GM19193 (cell line): ENCODE measurements around the gene ZIC4.

ENCODE experiments used
- POLR2A ChIP-seq: IDR thresholded peaks from 4 replicates; pipeline ENCODE4 v1.6.1; 2011; ENCODE audit not compliant: insufficient read depth, insufficient read length; ENCODE audit errors: extremely low read depth

The ZIC4 gene

DNA sequence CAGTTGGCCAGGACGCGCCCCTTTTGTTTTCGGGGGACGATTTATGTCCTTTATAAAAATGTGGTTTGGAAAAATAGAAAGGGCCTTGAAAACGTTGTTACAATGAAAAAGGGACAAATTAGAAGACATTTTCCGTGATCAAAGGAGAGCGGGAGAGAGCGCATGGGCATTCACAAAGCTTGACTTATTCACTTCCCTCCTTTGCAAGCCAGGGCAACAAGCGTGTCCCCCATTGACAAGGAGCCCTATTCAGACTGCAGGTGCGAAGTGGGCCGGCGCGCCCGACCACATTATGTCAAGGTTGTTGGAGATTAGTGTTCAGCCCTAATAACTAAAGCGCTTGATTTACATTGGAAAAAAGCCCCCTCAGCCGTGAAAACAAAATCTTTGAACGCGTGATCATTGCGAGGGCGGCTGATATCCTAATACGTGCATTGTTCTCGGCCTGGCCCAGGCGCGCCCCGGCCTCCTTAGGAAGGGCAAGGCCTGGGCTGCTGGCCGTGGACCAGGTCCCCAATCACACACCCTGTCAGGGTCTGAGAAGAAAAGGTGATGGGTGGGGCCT, 25.9 kb downstream of the ZIC4 start:
- no peak for TF ChIP-seq POLR2A

DNA sequence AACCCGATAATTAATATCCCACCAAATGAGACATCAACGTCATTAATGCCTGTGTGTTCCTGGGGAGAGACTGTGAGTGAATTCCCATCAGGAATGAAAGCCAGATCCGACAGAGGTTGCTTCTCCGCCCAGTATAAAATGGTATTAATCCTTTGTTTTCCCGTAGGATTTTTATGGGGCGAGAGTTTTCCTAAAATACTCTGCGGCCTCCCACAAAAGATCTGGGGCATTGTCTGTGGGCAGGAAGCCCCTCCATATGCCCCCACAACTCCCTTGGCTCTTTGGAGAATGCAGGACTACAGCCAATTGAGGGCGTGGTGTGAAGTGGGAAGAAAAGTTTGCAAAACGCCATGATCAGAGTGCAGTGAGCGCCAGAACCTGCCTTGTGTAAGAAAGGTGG, 26.7 kb downstream of the ZIC4 start:
- no peak for TF ChIP-seq POLR2A

DNA sequence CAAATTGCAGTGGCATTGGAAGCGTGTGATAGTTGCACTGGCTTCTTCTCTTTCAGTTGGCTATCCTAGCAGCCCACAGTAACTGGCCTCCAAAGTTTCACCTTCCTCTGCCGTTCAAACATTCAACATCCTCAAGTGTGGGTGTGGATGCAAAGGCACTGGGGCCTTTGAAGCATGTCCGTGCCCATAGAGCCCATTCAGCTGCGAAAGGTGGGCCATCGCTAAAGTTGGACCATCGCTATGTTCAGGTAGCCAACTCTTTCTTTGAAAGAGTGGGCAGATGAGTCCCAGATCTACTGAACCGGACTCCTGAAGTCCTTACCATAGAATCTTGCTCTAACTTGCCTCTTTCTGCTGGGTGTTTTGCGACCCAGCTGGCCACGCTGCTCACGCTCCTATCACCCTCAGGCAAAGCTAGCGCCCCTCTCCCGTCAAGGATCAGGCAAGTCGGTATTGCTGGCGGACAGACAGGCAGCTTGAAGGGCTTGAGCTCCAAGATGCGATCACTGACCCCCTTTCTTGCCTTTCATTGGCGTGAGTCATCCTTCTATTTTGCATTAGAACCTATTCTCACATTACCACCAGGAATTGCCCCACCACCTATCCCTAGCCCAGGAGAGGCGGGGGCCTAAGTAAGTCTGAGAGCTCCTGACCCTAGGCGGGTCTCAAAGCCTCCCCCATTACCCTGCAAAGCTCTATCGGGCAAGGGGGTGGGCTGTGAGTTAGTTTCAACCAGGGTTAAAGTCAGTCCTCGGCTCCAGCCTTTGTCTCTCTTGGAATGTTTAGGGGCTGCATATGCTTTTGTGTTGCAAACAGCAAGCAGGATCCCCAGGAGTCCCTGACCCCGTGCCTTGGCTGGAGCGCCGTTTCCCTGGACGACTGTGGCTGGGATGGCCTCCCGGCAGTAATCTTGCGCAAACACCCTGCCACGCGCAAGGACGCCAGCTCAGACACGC, 28.7 kb downstream of the ZIC4 start:
- TF ChIP-seq POLR2A, result no peak

DNA sequence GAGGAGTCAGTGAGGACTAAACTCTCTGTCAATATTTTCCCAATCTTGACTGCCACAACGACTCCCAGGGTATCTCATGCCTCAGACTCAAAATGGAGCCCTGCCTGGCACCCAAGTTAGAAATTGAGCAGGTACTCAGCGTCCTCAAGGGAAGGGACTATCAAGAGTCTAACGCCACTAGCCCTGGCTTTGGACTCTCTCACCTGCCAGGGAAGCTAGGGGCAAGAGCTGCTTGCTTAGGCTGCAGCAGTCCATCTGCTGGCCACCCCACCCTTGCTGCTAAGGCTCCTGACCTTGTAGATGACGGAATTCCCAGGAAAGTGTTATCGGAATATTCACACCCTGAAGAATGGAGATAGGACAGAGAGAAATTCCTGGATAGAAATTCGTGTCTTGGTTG, 33.0 kb downstream of the ZIC4 start:
- TF ChIP-seq POLR2A, result no peak

DNA sequence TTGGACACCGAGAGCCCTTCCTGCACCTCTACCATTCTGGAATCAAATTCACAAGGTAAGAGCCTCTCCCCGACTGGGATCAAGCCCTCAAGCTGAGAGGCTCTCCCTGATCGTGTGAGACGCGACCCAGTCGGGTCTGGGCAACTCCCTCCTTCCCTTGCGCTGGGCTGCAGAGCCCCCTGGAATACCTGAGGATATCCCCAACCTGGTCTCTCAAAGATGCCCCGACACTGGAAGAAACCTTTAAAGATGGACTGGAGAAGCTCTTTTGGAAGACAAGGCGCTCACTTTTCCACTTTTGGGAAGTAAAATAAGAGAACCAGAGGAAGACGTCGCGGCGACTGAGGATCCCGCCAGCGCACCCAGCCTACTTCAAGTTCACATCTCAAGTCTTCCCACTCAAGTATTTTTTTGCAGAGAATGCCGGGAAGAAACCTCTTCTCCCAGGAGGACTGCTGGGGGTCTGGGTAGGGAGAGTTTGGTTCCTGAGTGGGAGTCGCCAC, 33.8 kb downstream of the ZIC4 start:
- no peak for TF ChIP-seq POLR2A

DNA sequence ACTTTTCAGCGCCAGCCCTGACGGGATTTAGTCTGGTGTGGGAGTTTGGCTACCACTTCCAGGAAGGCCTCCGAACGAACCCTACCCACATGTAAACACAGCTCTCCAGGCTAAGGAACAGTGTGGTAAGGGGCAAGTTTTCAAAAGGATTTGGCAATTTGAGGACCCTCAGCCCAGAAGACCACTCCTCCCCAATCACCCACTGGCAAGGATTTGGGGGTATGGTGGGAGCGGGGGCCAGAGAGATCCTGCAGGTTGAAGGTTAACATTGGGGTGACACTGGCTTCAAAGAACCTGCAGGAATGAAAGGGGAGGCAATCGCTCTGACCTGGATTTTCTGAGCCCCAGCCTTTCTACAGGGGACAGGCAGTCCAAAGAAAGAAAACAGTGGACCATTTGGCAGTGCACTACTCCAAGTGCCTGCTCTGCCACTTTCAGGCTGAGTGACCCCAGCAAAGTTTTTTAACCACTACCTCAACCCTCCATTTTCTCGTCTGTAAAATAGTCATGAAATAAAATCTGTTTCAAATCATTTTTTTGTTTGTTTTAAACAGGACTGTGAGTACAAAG, 34.5 kb downstream of the ZIC4 start:
- no peak for TF ChIP-seq POLR2A

DNA sequence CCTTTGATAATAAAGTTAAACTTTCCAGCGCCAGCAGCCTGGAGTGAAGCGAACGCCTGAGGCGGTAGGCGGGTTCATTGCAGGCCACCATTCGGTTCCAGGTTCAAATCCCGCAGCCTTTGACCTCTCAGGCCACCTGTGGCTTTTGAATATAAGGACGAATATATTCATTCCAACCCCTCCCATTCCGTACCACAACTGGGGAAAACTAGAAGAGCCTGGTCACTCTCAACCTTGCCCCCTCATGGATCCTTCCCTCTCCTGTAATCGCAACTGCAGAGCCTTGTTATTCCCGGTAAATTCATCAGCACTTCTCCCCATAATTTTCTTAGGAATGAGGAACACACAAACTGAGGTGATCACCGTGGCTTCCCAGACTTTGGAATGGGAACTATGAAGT, 35.2 kb downstream of the ZIC4 start:
- TF ChIP-seq POLR2A, result no peak

DNA sequence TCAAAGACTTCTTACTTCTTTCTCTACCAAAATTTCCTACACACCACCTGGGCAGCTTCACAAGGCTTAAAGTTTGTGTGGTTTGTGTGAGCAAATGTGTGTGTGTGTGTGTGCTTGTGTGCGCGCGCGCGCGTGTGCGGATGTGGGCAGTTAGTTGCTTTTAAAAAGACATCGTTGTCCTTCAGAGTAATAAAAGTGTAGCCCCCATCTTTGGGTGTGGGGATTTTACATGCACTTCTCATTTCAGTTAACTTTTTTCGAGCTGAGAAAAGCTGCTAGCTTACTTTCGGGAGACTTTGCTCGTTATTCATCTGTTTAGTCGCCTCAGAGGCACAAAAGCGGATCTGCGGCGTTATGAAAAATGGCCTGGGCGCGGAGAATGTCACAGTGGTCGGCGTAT, 36.0 kb downstream of the ZIC4 start:
- TF ChIP-seq POLR2A, result no peak

DNA sequence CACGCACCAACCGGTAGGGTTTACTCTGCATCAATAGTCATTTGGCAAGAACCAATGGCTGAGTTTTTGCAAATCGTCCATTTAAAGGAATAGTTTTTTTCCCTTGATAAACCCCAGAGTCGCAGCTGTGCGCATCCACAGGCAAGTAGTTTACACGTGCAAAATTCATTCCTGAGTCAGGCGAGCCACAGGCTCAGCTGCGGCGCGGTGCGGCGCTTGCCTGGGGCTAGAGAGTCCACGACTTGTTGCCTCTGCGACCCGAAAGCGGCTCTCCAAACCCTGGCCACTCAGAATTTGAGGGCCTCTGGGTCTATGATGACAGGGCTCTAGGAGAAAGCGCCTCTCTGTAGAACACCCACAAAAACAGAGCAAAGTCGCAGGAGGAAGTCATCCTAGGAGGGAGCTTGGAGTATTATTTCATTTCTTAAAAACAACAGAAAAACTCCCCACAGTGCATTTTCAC, 36.7 kb downstream of the ZIC4 start:
- TF ChIP-seq POLR2A, result no peak

DNA sequence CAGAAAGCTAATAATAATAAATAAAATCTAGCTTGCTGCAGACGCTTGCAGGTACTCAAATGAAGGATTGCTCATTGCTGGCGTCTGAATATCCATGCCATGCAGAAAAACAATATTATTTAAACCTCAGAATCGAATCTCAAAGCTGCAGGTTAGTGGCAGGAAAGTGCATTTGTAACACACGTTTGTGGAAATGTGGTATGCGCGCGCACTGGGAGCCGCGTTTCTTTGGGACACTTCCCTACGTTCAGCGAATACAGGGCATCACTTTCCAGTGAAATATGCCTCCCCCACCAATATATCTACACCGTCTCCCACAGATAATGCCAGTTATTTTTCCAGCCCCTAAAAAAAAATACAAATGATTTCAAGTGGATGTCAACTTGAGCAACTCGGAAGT, 37.1 kb downstream of the ZIC4 start:
- no peak for TF ChIP-seq POLR2A

DNA sequence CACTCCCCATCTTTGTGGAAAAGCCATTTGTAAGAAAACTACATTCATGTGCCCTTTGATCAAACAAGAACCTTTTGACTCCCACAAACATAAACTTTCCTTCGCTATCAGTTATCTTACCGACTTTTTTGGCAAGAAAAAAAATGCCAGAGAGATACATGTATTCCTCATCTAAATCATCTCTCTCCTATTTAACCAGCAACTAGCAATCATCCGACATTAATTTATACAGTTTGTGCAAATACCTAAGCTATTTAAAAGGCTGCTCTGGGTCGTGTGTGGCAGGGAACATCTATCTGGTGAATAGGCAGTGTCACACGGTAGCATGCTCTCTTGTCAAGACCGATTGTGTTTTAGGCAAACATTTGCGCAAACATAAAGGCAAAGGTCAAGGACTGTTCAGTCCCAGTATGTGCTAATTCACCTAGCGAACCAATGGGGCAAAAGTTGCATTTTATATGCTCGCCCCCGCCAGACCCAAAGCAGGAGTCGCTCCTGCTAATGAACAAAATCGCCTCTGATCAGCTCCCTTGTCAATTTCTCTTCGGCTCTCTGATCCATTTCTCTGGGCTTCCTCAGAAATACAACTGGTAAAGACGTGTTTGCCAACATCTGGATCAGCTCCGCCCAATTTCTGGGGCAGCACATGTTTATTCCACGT, 37.7 kb downstream of the ZIC4 start:
- TF ChIP-seq POLR2A, result no peak

DNA sequence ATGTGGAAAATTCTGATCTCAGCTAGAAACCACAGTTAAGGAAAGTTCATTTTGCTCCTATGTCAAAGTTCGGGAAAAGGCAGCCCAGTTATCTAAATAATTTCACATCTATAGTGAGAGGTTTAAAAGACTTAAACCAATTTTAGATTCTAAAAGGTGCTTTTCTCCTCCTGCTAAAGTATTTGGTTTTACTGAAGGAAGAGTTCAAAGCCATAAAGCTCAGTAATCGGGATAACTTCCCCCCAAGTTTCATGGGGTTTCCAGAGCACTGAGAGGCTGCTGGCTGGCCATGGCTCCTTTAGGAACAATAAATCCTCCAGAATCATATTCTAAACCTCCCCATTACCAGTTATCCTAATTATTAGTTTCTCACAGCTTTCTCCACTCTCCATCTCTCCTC, 38.2 kb downstream of the ZIC4 start:
- no peak for TF ChIP-seq POLR2A

DNA sequence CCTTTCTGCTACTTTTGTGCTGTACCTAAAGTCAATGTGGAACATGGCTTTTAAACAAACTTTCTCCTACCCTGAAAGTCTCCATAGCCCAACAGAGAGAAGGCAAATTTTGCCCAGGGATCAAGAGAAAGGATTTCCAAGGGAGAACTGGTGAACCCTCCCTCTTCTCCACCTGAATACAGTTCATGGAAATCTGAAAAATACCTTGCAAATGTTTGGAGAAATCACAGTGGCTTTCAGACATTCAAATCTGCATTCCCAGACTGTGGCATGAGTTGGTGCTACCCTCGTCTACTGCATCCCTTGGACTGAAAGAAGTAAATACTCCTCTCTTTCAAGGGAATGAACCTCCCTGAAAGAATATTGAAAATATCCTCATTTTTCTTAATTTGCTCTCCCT, 38.7 kb downstream of the ZIC4 start:
- TF ChIP-seq POLR2A, result no peak

DNA sequence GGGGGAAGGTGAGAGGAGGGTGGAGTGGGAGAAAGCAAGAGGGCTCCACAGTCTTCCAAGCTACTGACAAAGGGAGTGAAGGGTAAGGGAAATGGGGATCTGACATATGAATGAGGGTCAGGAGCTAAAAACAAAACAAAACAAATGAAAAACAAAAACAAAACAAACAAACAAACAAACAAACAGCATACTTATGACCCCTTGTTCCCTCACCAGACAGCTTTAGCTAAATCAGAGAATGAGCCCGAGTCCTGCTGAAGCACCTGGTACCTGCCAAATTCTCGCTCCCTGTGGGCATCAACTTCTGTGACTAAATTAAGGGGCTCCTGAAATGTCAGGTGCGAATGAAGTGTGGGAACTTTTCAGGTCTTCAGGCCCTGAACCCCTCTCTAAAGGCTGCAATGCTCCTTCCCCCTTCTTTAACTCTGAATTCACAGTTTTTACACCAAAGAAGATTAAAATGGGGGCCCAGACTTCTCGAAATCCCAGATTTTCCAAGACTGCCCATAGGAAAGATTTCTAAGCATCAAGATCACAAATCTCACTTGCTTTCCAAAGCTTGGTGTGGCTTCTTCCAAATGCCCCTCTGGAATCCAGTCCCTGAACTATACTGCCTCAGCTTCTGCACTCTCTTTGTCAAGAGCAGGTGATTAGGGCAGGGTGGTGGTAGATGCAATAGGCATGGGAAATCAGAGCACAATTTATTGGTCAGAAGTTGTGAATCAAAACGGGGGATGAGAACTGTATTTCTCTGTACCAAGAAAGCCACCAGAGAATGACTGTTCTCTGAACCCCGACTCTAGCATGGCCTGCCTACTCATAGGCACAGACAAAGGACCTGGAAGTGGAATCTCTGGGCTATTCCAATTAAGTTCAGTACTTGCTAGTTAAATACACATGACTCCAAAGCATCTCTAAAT, 40.9 kb downstream of the ZIC4 start:
- no peak for TF ChIP-seq POLR2A
